SK-N-SH treated with all-trans-retinoic acid at 6 μM for 48 hours (cell line): Measurements from ENCODE around the gene GRIK2.

Experiments used
- ATAC-seq: fragments of 200-7000 bp; cut with Tn5 transposase; 3 replicates; pipeline ENCODE4 v1.9.1; 2020; ENCODE audit warnings: mild to moderate bottlenecking, moderate library complexity
- ARNTL ChIP-seq: fragments of 450-650 bp; formaldehyde crosslinking; IDR thresholded peaks from 2 replicates; pipeline ENCODE4 v1.5.0; 2020; ENCODE audit warnings: low read depth, mild to moderate bottlenecking, moderate library complexity, borderline replicate concordance
- BACH2 ChIP-seq: fragments of 250-450 bp; sonication (Bioruptor Pico); IDR thresholded peaks from 2 replicates; pipeline ENCODE4 v1.9.0; 2021; ENCODE audit warnings: mild to moderate bottlenecking, borderline replicate concordance
- CSDC2 ChIP-seq: fragments of 250-450 bp; sonication (Bioruptor Pico); IDR thresholded peaks from 2 replicates; pipeline ENCODE4 v1.5.0; 2020; ENCODE audit warnings: mild to moderate bottlenecking, moderate library complexity
- GLIS3 ChIP-seq: fragments of 250-450 bp; sonication (Bioruptor Pico); IDR thresholded peaks from 2 replicates; pipeline ENCODE4 v1.5.0; 2020; ENCODE audit warnings: mild to moderate bottlenecking, moderate library complexity
- ISL1 ChIP-seq: fragments of 250-450 bp; sonication (Bioruptor Pico); IDR thresholded peaks from 2 replicates; pipeline ENCODE4 v2.1.2; 2022; ENCODE audit warnings: mild to moderate bottlenecking, moderate library complexity
- OSR1 ChIP-seq: fragments of 250-450 bp; sonication (Bioruptor Pico); IDR thresholded peaks from 2 replicates; pipeline ENCODE4 v1.8.0; 2022; ENCODE audit warnings: moderate library complexity, mild to moderate bottlenecking, inconsistent platforms
- PPARA ChIP-seq: fragments of 250-450 bp; sonication (Bioruptor Pico); IDR thresholded peaks from 2 replicates; pipeline ENCODE4 v1.5.0; 2020; ENCODE audit warnings: mild to moderate bottlenecking, borderline replicate concordance
- RARB ChIP-seq: fragments of 250-450 bp; sonication (Bioruptor Pico); IDR thresholded peaks from 2 replicates; pipeline ENCODE4 v1.8.0; 2021; ENCODE audit warnings: mild to moderate bottlenecking, moderate library complexity
- SNAI2 ChIP-seq: fragments of 250-450 bp; sonication (Bioruptor Pico); IDR thresholded peaks from 2 replicates; pipeline ENCODE4 v1.5.0; 2020; ENCODE audit warnings: mild to moderate bottlenecking, moderate library complexity
- TCF4 ChIP-seq: fragments of 250-450 bp; sonication (Bioruptor Pico); IDR thresholded peaks from 2 replicates; pipeline ENCODE4 v1.8.0; 2021; ENCODE audit warnings: mild to moderate bottlenecking, moderate library complexity, borderline replicate concordance
- ZC3H10 ChIP-seq: fragments of 250-450 bp; sonication (Bioruptor Pico); IDR thresholded peaks from 2 replicates; pipeline ENCODE4 v1.5.1; 2021; ENCODE audit warnings: mild to moderate bottlenecking, moderate library complexity
- ZFP3 ChIP-seq: fragments of 250-450 bp; sonication (Bioruptor Pico); IDR thresholded peaks from 2 replicates; pipeline ENCODE4 v1.5.0; 2020; ENCODE audit warnings: mild to moderate bottlenecking, moderate library complexity
- ZFP30 ChIP-seq: fragments of 450-650 bp; formaldehyde crosslinking; IDR thresholded peaks from 2 replicates; pipeline ENCODE4 v1.5.0; 2022; ENCODE audit warnings: mild to moderate bottlenecking, moderate library complexity
- ZNF565 ChIP-seq: fragments of 450-650 bp; formaldehyde crosslinking; conservative IDR thresholded peaks from 2 replicates; pipeline ENCODE4 v1.5.0; 2020; ENCODE audit warnings: low read depth, mild to moderate bottlenecking, moderate library complexity
- ZNF70 ChIP-seq: fragments of 450-650 bp; formaldehyde crosslinking; IDR thresholded peaks from 2 replicates; pipeline ENCODE4 v1.5.0; 2020; ENCODE audit warnings: mild to moderate bottlenecking, moderate library complexity
- ZNF8 ChIP-seq: fragments of 450-650 bp; formaldehyde crosslinking; IDR thresholded peaks from 2 replicates; pipeline ENCODE4 v1.5.0; 2020; ENCODE audit warnings: mild to moderate bottlenecking, moderate library complexity
- TF ChIP-seq, protein P1 (sequence below): fragments of 250-450 bp; sonication (Bioruptor Pico); IDR thresholded peaks from 2 replicates; pipeline ENCODE4 v1.5.0; 2020; ENCODE audit warnings: mild to moderate bottlenecking, moderate library complexity
- TF ChIP-seq, protein P2 (sequence below): fragments of 250-450 bp; sonication (Bioruptor Pico); IDR thresholded peaks from 2 replicates; pipeline ENCODE4 v1.5.1; 2021; ENCODE audit warnings: mild to moderate bottlenecking, moderate library complexity
- TF ChIP-seq, protein P3 (sequence below): fragments of 250-450 bp; sonication (Bioruptor Pico); IDR thresholded peaks from 2 replicates; pipeline ENCODE4 v1.8.0; 2020; ENCODE audit warnings: mild to moderate bottlenecking, moderate library complexity, borderline replicate concordance
- TF ChIP-seq, protein P4 (sequence below): fragments of 250-450 bp; sonication (Bioruptor Pico); IDR thresholded peaks from 2 replicates; pipeline ENCODE4 v1.5.1; 2020; ENCODE audit warnings: low read depth, mild to moderate bottlenecking, moderate library complexity

GRIK2 gene

GRCh38 chr6:101662111-101662897 is 268.8 kb downstream of the GRIK2 start:
- no peak for ATAC-seq
- no peak for TF ChIP-seq RARB
- no peak for TF ChIP-seq ARNTL (CRISPR knock-in tag)
- TF ChIP-seq CSDC2 (CRISPR knock-in tag): no peak
- TF ChIP-seq, protein P1, sequence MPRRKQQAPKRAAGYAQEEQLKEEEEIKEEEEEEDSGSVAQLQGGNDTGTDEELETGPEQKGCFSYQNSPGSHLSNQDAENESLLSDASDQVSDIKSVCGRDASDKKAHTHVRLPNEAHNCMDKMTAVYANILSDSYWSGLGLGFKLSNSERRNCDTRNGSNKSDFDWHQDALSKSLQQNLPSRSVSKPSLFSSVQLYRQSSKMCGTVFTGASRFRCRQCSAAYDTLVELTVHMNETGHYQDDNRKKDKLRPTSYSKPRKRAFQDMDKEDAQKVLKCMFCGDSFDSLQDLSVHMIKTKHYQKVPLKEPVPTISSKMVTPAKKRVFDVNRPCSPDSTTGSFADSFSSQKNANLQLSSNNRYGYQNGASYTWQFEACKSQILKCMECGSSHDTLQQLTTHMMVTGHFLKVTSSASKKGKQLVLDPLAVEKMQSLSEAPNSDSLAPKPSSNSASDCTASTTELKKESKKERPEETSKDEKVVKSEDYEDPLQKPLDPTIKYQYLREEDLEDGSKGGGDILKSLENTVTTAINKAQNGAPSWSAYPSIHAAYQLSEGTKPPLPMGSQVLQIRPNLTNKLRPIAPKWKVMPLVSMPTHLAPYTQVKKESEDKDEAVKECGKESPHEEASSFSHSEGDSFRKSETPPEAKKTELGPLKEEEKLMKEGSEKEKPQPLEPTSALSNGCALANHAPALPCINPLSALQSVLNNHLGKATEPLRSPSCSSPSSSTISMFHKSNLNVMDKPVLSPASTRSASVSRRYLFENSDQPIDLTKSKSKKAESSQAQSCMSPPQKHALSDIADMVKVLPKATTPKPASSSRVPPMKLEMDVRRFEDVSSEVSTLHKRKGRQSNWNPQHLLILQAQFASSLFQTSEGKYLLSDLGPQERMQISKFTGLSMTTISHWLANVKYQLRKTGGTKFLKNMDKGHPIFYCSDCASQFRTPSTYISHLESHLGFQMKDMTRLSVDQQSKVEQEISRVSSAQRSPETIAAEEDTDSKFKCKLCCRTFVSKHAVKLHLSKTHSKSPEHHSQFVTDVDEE: no peak
- TF ChIP-seq, protein P2, sequence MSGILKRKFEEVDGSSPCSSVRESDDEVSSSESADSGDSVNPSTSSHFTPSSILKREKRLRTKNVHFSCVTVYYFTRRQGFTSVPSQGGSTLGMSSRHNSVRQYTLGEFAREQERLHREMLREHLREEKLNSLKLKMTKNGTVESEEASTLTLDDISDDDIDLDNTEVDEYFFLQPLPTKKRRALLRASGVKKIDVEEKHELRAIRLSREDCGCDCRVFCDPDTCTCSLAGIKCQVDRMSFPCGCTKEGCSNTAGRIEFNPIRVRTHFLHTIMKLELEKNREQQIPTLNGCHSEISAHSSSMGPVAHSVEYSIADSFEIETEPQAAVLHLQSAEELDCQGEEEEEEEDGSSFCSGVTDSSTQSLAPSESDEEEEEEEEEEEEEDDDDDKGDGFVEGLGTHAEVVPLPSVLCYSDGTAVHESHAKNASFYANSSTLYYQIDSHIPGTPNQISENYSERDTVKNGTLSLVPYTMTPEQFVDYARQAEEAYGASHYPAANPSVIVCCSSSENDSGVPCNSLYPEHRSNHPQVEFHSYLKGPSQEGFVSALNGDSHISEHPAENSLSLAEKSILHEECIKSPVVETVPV (CRISPR knock-in tag): no peak
- TF ChIP-seq BACH2 (CRISPR knock-in tag): no peak
- no peak for TF ChIP-seq ZNF70
- no peak for TF ChIP-seq ISL1
- TF ChIP-seq TCF4 (CRISPR knock-in tag): no peak
- TF ChIP-seq PPARA (CRISPR knock-in tag): no peak
- TF ChIP-seq, protein P3, sequence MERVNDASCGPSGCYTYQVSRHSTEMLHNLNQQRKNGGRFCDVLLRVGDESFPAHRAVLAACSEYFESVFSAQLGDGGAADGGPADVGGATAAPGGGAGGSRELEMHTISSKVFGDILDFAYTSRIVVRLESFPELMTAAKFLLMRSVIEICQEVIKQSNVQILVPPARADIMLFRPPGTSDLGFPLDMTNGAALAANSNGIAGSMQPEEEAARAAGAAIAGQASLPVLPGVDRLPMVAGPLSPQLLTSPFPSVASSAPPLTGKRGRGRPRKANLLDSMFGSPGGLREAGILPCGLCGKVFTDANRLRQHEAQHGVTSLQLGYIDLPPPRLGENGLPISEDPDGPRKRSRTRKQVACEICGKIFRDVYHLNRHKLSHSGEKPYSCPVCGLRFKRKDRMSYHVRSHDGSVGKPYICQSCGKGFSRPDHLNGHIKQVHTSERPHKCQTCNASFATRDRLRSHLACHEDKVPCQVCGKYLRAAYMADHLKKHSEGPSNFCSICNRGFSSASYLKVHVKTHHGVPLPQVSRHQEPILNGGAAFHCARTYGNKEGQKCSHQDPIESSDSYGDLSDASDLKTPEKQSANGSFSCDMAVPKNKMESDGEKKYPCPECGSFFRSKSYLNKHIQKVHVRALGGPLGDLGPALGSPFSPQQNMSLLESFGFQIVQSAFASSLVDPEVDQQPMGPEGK: no peak
- TF ChIP-seq ZFP30: no peak
- no peak for TF ChIP-seq ZNF565
- TF ChIP-seq ZFP3 (CRISPR knock-in tag): no peak
- no peak for TF ChIP-seq SNAI2 (CRISPR knock-in tag)
- TF ChIP-seq, protein P4, sequence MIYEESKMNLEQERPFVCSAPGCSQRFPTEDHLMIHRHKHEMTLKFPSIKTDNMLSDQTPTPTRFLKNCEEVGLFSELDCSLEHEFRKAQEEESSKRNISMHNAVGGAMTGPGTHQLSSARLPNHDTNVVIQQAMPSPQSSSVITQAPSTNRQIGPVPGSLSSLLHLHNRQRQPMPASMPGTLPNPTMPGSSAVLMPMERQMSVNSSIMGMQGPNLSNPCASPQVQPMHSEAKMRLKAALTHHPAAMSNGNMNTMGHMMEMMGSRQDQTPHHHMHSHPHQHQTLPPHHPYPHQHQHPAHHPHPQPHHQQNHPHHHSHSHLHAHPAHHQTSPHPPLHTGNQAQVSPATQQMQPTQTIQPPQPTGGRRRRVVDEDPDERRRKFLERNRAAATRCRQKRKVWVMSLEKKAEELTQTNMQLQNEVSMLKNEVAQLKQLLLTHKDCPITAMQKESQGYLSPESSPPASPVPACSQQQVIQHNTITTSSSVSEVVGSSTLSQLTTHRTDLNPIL (CRISPR knock-in tag): no peak
- no peak for TF ChIP-seq OSR1
- TF ChIP-seq, all 23 proteins: peak for 0

- TF ChIP-seq ZNF565 (no peak), ZNF8 (no peak)
- ATAC-seq: no peak
Measured at GRCh38 chr6:101663100-101663499, 269.6 kb downstream of the GRIK2 start.

DNA sequence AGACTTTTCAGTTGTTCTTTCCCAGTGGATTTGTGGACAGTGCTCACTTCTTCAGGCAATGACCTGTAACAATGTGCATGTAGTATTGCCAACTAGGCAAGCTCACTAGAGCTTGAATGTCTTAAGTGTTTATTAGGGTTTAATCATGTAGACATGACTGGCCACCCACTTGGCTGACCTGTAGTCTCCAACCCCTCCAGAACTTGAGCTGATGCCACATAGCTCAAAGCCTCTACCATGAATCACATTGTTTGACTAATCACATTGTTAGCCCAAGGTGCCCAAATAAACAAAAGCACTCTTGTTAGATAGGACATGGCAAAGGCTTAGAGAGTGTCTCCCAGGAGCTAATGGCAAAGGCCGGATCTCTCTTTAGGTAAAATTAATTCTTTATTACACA is 272.7 kb downstream of the GRIK2 start:
- no peak for TF ChIP-seq ZNF8
- TF ChIP-seq ZFP30: no peak
- ATAC-seq: no peak

DNA sequence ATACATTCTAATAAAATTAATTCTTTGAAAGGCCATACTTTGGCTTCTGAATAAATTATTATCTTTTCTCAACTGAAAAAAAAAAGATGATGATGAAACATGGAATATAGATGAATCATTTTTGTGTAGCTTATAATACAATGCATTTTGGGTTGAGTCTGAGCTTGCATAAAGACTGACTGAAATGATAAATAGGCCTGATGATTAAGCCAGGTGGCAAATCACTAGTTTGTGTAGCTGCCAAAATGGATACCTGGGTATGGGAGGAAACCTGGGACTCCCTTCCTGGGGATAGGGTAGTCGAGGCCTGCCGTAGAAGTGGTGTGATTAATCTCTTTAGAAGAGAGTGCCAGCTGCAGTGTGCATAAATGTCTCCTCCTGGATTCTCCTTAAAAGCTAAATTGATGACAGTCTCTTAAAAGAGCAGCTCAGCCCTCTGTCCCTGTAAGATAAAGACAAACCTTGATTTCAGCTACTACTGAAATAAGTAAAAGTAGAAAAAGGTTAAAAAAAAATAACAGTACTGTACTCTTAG is 275.1 kb downstream of the GRIK2 start:
- ATAC-seq: no peak
- TF ChIP-seq ZC3H10 (CRISPR knock-in tag) (no peak), RARB (no peak), GLIS3 (CRISPR knock-in tag) (no peak), ZNF565 (no peak), BACH2 (CRISPR knock-in tag) (no peak), TCF4 (CRISPR knock-in tag) (no peak), ZNF8 (no peak), ZFP3 (CRISPR knock-in tag) (no peak)
- TF ChIP-seq, protein P1: no peak
